Fibroblast of villous mesenchyme (primary cell): Measurements from ENCODE around the gene FIS1. TPM values are rescaled to one million over a fixed set of nuclear protein-coding genes. Genes with fewer than 3 reads are reported as not detected.
"Not testable (repeated sequence)": the region's sequence is repeated elsewhere in the genome, so short reads cannot be mapped to it uniquely, and the experiment has no call there.

Experiments used
- DNase-seq: peaks from one replicate; pipeline ENCODE4 v3.0.0-alpha.2; 2010; ENCODE audit warnings: low read depth
- H3K4me3 ChIP-seq: 2 replicates; pipeline ENCODE4 v1.5.1; 2011; ENCODE audit warnings: low read depth, mild to moderate bottlenecking, low read length
- total RNA-seq: library from RNA; depleted of rRNA; stranded (reverse); fragments of >200 nt; gene quantifications from 2 replicates; pipeline ENCODE4 v1.2.3, GENCODE V29; 2012
- TF ChIP-seq, protein P1 (sequence below): IDR thresholded peaks from 2 replicates; pipeline ENCODE4 v1.5.1; 2012; ENCODE audit warnings: low read depth, mild to moderate bottlenecking, low read length; ENCODE audit not compliant: insufficient read depth

The FIS1 gene
- total RNA-seq, 1 donor: 123 TPM

DNA sequence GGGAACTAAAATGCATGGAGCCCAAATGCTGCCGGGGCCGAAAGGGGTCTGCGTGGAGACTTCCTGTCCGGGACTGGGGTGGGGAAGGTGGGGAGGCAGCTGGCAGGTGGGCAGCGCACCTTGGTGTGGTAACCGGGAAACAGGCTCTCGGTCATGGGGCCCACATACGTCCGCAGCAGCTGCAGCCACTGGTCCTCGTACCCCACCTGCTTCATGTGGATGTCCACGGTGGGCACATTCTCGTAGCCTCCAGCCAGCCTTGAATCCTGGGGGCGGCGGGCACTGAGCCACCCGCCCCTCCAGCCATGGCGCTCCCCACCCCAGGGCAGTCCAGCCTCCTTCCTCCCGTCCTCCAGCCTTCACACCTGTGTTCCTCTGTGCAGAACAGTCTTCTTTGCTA lies 37.4 kb downstream of the FIS1 start:
- H3K4me3 ChIP-seq: no peak overlapping the region
- DNase-seq: no peak
- TF ChIP-seq, protein P1, sequence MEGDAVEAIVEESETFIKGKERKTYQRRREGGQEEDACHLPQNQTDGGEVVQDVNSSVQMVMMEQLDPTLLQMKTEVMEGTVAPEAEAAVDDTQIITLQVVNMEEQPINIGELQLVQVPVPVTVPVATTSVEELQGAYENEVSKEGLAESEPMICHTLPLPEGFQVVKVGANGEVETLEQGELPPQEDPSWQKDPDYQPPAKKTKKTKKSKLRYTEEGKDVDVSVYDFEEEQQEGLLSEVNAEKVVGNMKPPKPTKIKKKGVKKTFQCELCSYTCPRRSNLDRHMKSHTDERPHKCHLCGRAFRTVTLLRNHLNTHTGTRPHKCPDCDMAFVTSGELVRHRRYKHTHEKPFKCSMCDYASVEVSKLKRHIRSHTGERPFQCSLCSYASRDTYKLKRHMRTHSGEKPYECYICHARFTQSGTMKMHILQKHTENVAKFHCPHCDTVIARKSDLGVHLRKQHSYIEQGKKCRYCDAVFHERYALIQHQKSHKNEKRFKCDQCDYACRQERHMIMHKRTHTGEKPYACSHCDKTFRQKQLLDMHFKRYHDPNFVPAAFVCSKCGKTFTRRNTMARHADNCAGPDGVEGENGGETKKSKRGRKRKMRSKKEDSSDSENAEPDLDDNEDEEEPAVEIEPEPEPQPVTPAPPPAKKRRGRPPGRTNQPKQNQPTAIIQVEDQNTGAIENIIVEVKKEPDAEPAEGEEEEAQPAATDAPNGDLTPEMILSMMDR: no peak

DNA sequence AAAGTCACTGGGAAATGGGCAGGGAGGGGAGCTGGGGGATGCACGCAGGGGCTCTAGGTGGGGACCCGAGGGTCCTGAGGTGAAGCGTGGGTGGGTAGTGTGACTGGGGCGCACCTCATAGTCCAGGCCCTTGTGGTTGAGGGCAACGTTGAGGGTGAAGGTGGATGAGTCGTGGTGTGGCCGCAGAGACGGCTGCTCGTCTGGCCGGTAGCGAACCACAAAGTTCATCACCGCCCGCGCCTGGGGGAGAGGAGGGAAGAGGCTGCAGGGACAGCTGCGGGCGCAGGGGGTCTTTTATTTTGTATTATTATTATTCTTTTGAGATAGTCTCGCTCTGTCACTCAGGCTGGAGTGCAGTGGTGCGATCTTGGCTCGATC lies 38.2 kb downstream of the FIS1 start:
- TF ChIP-seq, protein P1: no peak
- no peak for DNase-seq

DNA sequence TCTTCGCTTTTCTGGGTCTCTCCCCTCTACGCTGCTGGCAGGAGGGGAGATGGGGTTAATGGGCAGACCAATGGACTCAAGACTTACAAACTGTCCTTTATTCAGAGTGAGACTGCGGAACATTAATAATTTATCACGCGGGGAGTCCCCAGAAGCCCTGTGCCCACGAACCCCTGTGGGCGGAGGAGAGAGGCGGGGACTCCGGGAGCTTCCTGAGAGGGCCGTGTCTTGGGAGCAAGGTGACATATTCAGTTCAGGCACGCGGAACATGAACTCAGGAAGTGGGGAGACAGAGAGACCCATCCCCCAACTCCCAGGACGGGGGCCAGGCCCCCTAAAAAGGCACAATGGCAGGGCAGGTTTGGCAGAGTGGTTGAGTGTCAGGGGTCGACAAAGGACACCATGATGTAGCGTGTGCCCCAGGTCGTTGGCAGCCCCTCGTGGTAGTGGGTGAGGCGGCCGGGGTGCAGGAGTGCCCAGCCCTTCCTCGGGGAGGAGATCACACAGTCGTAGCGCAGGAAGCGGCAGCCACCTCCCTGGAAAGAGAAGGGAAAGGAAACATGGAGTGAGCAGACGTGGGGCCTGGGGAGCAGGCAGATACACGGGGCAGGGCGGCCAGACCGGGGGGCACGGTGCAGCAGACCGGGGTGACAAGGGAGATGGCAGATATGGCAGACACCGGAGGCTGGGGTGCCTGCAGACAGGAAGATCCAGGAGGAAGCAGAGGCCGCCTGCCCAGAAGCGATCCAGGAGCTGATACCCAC lies 38.8 kb downstream of the FIS1 start:
- TF ChIP-seq, protein P1: no peak
- no peak overlapping the region for H3K4me3 ChIP-seq
- no peak for DNase-seq

More for the DNA sequence above, 38.2 kb downstream of the FIS1 start:
- no peak overlapping the region for H3K4me3 ChIP-seq

DNA sequence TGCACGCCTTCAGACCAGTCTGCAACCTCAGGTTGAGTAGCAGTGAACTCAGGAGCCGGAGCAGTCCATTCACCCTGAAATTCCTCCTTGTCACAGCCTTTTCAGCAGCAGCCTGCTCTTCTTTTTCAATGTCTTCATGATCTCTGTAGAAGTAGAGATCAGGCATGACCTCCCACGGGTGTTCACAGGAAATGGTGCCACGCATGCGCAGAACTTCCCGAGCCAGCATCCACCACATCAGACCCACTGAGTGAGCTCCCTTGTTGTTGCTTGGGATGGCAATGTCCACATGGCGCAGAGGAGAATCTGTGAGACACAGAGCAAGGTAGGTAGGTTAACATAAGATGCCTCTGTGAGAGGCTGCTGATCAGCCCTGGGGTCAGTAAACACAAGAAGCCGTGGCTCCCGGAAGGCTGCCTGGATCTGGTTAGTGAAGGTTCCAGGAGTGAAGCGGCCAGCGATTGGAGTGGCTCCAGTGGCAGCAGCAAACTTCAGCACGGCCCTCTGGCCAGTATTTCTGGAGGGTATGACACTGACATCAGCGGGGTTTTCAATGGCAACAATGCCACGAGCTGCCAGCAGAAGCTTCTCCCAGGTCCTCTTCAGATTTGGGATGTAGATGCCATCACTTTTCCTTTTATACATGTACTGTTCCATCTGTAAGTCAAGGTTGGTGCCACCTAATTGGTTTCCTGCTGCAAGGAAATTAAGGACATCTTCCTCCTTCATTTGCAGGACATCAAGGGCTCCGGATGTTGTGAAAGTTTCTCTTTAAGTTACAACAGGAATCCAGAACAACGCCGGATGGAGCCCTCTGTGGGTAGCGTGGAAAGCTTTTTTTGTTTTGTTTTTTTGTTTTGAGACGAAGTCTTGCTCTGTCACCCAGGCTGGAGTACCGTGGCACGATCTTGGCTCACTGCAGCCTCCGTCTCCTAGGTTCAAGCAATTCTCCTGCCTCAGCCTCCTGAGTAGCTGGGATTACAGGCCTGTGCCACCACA lies 40.8 kb downstream of the FIS1 start:
- peak; percentile 44 for DNase-seq
- not testable (repeated sequence) for H3K4me3 ChIP-seq

DNA sequence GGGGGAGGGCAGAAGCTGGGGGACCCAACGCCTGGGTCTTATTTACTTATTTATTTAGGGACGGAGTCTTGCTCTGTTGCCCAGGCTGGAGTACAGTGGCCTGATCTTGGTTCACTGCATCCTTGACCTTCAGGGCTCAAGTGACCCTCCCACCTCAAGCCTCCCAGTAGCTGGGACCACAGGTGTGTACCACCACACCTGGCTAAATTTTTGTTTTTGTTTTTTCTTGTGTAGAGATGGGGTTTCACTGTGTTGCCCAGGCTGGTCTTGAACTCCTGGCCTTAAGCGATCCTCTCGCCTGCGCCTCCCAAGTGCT lies 42.3 kb downstream of the FIS1 start:
- DNase-seq: no peak
- H3K4me3 ChIP-seq: no peak overlapping the region
- TF ChIP-seq, protein P1: no peak

DNA sequence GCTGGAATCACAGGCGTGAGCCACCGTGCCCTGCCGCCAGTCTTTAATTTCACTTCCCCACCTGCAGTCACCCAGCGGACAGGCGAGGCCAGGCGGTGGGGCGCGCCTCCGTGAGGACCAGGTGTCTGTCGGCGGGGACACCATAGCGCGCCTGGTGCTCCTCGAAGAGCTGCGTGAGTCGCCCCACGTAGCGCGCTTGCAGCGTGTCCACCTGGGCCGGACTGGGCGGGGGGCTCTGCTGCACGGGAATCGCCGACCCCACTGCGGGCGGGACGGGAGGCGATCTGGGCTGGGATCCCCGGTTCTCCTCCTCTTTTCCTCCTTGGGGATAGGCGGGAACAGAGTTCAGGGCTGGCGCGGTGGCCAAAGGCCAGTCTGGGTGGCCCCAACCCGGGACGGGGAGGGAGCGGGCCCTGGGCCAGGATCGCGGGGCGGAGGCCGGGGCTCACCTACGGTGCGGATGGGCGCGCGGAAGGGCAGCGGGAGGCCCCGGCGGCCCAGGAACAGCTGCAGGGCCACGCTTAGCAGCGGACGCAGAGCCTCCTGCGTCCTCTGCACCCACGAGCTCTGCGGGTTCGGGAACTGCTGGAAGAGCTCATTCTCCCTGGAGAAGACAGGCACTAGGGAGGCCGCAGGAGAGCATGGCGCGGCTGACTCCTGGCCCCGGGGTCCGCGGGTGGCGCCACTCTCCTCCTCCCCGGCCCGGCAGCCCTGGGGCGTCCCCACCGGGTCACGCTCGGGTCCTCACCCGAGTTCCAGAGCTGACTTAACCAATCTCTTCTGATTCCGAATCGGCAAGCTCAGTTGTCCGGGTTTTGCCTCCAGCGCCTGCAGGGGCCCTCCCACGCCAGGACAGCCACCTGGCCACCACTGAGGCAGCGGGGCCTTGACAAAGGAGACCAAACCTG lies 42.9 kb downstream of the FIS1 start:
- TF ChIP-seq, protein P1: no peak
- peak; percentile 7 for DNase-seq
- no peak overlapping the region for H3K4me3 ChIP-seq
